ENCODE measurements around the gene MAGI1.

Gene MAGI1

GRCh38 chr3:65829228-65829627 is 209.5 kb downstream of the MAGI1 start:
- no peak for DNase-seq

GRCh38 chr3:65828706-65829105 is 210.0 kb downstream of the MAGI1 start:
- no peak for DNase-seq

GRCh38 chr3:65827076-65827475 is 211.6 kb downstream of the MAGI1 start:
- DNase-seq, result no peak

GRCh38 chr3:65824166-65824565 is 214.6 kb downstream of the MAGI1 start:
- DNase-seq, result no peak

GRCh38 chr3:65820600-65820999 is 218.1 kb downstream of the MAGI1 start:
- DNase-seq, result no peak

- DNase-seq, result no peak
Measured at GRCh38 chr3:65819896-65820295, 218.8 kb downstream of the MAGI1 start.

- no peak for DNase-seq
Measured at GRCh38 chr3:65817553-65818126, 221.1 kb downstream of the MAGI1 start.

GRCh38 chr3:65816208-65816607 is 222.5 kb downstream of the MAGI1 start:
- DNase-seq, result no peak

- DNase-seq, result no peak
Measured at GRCh38 chr3:65814845-65815578, 223.7 kb downstream of the MAGI1 start.

GRCh38 chr3:65811892-65812291 is 226.8 kb downstream of the MAGI1 start:
- no peak for DNase-seq

- DNase-seq, result no peak
Measured at GRCh38 chr3:65811086-65811761, 227.5 kb downstream of the MAGI1 start.

GRCh38 chr3:65810302-65810701 is 228.4 kb downstream of the MAGI1 start:
- no peak for DNase-seq

- no peak for DNase-seq
Measured at GRCh38 chr3:65809641-65810150, 229.0 kb downstream of the MAGI1 start.

- no peak for DNase-seq
Measured at GRCh38 chr3:65808824-65809223, 229.9 kb downstream of the MAGI1 start.

- DNase-seq, result no peak
Measured at GRCh38 chr3:65808407-65808806, 230.3 kb downstream of the MAGI1 start.

GRCh38 chr3:65807225-65807624 is 231.5 kb downstream of the MAGI1 start:
- no peak for DNase-seq

- DNase-seq, result no peak
Measured at GRCh38 chr3:65806600-65806999, 232.1 kb downstream of the MAGI1 start.

- no peak for DNase-seq
Measured at GRCh38 chr3:65796676-65797075, 242.0 kb downstream of the MAGI1 start.

GRCh38 chr3:65795166-65795565 is 243.6 kb downstream of the MAGI1 start:
- DNase-seq, result no peak

GRCh38 chr3:65793495-65794200 is 245.1 kb downstream of the MAGI1 start:
- DNase-seq, result no peak

- no peak for DNase-seq
Measured at GRCh38 chr3:65788461-65788860, 250.3 kb downstream of the MAGI1 start.

- DNase-seq, result no peak
Measured at GRCh38 chr3:65787827-65788226, 250.9 kb downstream of the MAGI1 start.

GRCh38 chr3:65787340-65787739 is 251.4 kb downstream of the MAGI1 start:
- DNase-seq, result no peak

Measured in DMS79 (cell line).